GM12801 (cell line): ENCODE results near the gene XRRA1.

Experiments used
- TF ChIP-seq, protein P1 (sequence below): IDR thresholded peaks from one replicate; pipeline ENCODE4 v1.5.1; 2011; ENCODE audit warnings: control low read depth; ENCODE audit not compliant: insufficient read length; ENCODE audit errors: extremely low read depth

The XRRA1 gene

DNA sequence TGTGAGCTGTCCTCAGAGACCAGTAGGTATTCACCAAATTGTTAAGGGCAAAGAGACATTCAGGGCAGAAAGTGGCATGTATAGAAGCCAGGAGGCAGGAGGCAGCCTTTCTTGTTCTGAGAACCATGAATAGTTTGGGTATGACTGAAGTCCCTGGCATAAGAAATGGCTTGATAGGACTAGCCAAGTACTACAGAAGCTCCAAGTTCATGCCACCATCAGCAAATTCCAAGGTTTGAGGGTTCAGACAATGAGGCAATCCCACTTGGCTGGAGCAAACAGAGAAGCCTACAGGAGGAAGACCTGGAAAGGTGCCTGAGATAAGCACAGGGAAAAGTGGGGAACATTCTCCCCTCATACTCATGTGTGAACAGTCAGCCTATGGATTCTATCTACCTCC, 25.8 kb downstream of the XRRA1 start:
- TF ChIP-seq, protein P1, sequence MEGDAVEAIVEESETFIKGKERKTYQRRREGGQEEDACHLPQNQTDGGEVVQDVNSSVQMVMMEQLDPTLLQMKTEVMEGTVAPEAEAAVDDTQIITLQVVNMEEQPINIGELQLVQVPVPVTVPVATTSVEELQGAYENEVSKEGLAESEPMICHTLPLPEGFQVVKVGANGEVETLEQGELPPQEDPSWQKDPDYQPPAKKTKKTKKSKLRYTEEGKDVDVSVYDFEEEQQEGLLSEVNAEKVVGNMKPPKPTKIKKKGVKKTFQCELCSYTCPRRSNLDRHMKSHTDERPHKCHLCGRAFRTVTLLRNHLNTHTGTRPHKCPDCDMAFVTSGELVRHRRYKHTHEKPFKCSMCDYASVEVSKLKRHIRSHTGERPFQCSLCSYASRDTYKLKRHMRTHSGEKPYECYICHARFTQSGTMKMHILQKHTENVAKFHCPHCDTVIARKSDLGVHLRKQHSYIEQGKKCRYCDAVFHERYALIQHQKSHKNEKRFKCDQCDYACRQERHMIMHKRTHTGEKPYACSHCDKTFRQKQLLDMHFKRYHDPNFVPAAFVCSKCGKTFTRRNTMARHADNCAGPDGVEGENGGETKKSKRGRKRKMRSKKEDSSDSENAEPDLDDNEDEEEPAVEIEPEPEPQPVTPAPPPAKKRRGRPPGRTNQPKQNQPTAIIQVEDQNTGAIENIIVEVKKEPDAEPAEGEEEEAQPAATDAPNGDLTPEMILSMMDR = no peak

DNA sequence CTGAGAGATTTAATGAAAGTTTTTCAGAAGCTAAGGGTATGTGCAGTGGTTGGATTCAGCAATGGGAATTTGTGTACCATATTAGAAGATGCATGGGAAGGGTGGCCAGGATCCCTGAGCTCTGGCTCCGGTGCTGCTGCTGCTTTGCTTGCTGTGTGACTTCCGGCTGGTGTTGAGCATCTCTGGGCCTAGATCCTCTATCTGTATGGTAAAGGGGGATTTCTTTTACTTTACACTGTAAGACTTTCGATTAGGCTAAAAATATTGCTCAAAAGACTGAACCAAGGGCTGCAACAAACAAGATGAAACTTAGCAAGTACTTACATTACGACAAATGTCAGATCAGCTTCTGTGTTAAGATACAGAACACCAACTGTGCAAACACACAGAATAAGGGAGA, 39.1 kb downstream of the XRRA1 start:
- TF ChIP-seq, protein P1 = no peak

DNA sequence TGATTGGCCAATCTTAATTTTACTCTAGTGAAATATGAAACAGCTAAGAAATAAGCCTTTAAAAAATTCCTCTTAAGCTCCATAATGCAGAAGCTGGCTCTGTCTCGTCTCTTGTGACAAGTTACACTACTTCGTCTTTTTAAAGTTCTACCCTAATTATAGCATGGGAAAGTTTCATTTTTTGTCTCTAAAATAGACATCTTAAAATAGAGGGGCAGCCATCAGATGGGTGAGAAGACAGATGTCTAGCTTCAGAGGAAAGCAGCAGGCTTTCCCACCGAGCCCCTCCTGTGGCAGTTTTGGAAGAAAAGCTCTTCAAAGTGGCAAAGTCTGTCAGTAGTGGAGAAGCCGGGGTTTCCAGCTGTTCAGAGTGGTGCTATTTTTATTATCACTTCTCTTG, 39.5 kb downstream of the XRRA1 start:
- TF ChIP-seq, protein P1 = no peak

DNA sequence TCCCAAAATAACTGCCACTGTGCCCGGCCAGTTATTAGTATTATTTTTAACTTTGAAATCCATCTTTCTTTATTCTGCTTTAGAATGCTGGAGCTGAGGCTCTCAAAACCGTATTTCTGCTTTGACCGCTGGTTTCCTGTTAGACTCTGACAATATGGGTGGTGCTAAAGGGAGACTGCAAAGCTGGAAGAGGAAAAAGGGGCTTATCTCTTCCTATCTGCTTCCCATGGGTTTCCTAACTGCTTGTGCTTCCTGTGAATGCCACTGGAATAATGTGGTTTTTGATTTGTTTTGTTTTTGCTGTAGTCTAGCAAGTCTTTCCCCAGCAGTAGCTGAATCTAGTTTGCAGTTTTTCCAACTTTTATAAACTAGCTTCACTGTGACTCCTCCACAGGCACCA, 43.6 kb downstream of the XRRA1 start:
- TF ChIP-seq, protein P1 = no peak

DNA sequence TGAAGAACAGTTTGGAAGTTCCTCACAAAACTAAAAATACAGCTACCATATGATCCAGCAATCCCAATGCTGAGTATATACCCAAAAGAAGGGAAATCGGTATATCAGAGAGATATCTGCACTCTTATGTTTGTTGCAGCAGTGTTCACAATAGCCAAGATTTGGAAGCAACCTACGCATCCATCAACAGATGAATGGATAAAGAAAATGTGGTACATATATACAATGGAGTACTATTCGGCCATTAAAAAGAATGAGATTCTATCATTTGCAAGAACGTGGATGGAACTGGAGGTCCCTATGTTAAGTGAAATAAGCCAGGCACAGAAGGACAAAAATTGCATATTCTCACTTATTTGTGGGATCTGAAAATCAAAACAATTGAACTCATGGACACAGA, 46.5 kb downstream of the XRRA1 start:
- TF ChIP-seq, protein P1 = no peak

DNA sequence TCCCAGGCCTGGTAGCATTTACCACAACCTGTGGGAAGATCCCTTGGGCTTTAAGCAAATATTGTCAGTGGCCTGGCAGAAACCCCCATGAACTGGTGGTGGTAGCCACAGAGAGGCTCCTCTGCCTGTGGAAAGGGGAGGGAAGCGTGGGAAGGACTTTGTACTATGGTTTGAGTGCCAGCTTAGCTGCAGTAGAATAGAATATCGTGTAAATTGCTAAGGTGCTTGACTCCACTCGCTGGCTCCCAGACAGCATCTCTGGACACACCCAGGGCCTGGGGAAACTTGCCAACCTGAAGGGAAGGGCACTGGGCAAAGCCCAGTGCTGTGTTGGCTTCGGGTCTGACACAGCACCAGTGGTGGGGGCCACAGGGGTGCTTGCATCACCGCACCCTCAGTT, 52.6 kb downstream of the XRRA1 start:
- TF ChIP-seq, protein P1 = no peak

DNA sequence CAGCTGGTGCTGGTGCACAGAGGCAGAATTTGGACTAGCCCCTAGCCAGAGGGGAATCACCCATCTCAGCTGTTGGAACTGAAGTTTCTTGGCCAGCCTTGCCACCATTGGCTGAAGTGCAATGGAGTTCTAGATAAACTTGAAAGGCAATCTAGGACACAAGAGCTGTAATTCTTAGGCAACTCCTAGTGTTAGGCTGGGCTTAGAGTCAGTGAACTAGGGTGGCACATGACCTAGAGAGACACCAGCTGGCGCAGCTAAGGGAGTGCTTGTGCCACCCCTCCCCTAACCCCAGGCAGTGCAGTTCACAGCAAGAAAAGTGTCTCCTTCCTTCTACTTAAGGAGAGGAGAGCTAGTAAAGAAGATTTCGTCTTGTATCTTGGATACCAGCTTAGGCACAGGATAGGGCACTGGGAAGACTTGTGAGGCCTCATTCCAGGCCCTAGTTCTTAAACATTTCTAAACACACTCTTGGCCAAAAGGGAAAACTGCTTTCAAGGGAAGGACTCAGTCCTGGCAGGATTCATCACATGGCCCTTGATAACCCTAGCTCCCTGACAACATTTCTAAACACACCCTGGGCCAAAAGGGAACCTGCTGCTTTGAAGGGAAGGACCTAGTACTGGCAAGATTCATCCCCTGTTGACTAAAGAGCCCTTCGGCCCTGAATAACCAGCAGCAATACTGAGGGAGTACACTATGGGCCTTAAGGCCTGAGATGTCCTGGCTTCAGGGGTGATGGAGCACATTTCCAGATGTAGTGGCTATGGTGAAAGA, 53.4 kb downstream of the XRRA1 start:
- TF ChIP-seq, protein P1 = no peak

DNA sequence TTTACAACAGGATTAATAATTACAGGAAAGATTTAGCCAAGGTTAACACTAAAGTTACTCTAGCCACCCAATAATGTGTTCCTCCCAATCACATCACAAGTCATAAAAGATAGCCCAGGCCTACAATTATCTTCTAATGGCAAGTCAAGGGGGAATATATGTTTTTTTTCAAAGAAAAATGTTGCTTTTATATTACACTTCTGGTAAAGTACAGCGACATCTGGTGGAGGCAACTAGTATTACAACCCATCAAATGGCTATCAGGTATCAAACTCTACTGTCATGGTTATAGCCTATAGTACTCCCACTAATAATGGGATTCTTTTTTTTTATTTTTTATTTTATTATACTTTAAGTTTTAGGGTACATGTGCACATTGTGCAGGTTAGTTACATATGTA, 71.8 kb downstream of the XRRA1 start:
- TF ChIP-seq, protein P1 = no peak
